DMS114 treated with DMSO at 0.1 percent for 48 hours (cell line): Measurements from ENCODE around the gene COL25A1.

Experiments
- DNase-seq: peaks from one replicate; lab custom pipeline; 2025; ENCODE audit not compliant: unreplicated experiment; lab: John Stamatoyannopoulos, UW

COL25A1 gene

DNA sequence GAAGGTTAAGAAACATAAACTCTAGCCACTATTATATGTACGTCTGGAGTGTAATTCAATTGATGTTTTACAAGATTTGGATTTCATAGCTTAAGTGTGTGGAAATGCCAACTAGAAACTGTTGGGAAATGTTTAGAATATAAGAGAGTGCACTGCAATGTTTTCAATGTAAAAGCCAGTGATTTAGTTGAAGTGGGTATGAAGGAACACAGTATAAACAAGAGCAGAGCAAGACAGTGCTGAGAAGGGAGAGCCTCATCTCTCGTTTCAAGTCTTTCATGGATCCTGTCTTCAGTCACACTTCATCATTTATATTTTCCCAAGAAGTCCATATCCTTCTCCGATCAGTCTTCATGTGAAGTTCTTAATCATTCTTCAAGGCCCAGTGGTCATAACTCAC, 375.7 kb downstream of the COL25A1 start:
- no peak for DNase-seq

DNA sequence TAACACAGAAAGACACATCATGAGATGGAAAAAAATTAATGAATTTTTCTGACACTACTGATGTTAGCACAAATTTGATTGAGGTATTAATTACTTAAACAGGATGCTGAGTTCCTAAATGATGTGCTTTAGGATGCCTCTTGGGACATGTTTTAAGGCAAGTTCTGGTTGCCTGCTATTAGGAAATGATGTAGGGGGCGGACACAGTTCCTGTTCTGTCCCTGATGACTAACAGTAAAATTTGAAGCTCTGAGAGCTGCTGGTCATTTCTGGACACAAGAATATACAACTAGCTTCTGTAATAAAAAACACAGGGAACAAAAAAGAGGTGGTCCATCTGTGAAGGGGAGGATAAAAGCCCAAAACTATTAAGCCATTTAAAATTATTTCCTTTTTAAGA, 376.4 kb downstream of the COL25A1 start:
- no peak for DNase-seq

DNA sequence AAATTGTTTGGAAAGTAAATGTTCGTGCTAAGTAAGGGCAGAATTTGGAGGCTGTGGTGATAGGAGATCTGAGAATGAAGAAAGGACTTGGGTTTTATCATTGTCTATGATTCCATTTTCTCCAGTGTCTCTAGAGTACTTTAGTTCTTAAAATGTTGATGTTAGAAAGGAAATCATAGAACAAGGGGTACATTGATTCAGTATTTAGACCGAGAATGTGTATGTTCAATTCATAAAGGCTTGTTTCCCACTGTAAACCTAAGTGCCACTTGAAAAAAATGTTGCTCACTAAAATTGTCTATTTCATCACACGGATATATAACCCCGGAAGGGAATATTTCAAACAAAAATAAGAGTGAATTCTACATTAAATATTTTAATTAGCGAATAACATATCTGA, 380.3 kb downstream of the COL25A1 start:
- DNase-seq = no peak

DNA sequence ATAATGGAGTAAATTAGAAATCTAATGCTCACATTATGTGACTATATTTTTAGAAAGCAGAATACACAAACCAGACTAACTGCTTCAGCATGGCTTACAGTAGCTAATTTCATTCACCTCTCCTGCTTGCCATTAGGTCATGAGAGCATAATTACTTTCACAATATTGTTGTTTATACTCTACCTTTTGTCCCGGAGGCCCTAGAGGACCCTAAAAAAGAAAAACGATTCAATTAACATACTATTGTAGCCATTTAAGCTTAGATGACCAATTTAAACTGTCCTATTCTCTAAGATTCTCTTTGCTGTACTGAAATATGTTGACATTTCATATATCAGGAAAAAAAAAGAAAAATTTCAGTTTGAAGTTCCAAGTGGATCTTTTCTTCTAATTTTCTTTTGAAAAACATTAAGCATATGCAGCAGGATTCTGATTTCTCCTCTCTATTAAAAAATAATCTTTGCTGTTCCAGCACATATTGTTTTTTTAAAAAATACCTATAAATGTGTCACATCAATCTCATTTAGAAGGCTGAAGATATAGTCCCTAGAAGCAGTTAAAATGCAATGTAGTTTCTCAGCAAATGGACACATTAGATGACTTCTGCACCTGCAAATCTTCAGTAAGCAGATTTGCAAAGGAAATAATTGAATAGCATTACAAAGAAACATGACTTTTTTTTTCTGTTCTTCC, 381.9 kb downstream of the COL25A1 start:
- DNase-seq = no peak

DNA sequence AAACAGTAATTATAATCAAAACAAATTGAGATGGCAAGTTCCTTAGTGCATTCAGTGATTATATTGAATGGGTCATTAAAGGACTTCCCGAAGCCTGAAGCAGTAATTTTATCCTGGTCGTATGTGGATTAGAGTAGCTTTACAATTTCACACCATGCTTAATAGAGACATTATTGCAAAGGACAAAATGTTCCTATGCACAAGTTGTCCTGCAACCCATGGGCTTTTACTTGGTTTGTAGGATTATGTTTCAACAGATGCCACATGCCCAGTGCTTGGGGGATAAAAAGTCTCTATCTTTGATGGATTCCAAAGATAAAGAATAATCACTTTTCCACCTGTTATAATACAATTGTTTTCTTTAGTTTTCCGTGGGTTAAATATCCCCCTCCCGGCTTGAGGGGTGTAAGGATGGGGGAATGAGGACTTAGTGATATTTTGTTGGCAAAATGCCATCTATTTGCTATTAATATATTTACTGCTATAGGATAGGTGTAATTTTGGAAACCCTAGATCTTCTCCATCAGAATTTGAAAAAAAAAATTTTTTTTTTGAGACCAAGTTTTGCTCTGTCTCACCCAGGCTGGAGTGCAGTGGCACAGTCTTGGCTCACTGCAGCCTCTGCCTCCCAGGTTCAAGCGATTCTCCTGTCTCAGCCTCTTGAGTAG, 383.1 kb downstream of the COL25A1 start:
- DNase-seq = no peak

DNA sequence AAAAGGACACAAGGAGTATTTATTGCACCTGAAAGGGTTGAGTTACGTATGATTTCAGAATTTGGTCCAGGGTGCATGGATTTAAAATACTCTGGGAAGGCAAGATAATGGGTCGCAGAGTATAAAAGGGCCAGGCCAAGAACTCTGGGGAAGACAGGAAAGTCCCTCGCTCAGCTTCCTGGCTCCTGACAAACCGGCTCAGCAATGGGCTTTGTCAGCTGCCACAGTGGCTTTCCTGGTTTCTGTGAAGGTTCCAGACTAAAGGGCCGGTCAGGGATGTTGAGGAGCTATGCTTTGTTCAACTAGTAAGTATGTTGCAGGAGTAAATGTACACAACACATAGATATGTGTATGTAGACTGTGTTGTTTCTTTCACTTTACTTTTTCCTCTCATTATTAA, 385.2 kb downstream of the COL25A1 start:
- no peak for DNase-seq

DNA sequence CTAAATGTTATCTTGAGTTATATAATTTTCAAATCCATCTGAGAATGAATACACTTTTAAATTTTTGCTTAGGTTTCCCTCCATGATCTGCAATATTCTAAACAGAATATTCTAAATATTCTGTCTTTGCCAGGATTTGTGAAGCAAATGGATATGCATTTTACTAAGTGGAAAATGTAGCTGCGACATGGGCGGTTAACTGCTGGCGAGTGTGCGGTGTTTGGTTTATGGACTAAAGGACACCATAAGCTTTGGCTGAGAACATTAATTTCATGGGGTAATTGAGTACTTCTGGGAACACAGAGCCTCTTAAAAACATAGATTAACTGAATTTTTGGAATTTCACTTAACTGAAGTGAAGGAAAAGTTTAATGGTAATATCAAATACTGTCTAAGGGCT, 385.8 kb downstream of the COL25A1 start:
- DNase-seq = no peak

DNA sequence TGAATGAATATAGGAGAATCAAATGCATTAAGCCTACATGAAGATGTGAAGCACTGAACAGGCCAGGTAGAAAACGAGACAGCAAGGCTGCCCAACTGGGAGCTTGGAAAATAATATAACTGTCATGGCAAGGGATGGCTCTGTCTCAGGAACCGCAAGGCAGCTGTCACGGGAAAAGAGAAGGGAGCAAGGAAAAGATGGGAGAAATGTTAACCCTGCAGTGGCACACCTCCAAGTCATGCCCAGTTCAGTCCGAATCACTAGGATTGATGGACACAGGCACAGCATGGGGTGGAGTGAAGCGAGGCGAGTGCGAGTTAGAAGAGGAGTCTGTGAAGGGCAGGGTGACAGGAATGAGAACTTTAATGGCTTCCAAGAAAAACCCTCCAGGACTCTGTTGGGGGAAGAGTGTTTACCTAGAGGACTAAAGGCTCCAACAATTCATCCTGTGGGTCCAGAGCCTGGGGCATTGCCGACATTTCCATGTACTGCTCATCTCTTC, 395.5 kb downstream of the COL25A1 start:
- no peak for DNase-seq

DNA sequence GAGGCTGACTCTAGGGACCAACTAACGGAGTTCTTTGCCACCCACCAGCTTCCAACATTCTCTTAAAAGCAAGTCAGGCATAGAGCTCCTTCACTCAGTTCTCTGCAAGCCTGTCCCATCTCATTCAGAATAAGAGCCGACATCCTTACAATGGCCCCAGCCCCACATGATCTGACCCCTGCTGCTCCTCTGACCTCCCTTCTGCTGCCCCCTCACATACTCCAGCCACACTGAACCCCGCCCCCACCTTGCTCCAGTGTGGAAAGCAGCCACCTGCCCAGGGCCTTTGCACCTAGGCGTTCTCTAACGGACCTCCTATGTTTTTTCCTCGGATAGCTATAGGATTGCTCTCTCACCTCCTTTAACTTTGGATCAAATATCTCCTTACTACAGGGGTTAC, 396.5 kb downstream of the COL25A1 start:
- no peak for DNase-seq

DNA sequence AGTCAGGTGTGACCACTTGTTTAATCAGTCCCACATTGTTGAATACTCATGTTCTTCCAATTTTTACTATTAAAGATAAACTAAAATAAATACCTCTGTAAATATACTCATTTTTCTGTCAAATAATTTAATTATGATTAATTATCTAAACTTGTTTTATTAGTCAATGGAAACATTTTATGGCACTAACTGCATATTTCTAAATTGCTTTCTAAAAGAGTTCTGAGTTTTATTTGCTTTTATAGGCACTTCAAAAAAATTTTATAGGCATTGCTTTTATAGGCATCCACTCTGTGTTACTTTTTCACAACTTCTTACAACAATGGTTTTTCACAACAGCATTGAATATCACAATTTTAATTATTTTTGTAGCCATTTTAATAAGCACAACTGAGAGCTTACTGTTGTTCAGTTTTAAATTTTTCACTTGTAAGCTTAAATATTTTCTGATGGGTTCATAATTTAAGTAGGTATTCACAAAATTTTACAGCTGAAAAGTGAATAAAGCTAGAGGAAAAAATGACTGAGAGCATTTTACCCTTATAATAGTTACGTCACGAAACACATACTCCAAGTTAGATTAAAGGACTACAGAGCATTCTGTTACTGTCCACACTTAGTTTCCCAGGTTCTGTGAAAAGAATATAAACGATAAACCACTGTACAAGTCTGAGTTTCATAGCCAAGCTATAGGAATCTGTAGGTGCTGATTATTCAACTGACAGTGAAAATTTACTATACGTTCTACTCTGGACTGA, 398.8 kb downstream of the COL25A1 start:
- no peak for DNase-seq

DNA sequence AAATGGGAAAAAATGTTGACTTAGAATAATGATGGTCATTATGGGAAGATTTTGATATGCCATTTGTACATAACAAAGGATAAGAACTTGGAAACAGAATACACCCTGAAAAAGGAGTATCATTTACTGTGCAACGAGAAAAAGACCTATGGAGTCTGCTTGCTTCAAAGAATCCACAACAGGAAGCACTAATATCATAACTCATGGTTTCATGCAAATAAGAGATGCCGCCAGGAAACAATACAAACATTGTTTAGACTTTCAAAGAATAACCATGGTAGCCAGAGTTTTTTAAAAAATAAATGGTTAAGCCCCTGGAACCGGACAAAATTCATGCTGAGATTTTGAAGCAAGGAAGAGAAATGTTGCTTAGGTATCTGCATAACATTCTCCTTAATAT, 399.7 kb downstream of the COL25A1 start:
- no peak for DNase-seq

DNA sequence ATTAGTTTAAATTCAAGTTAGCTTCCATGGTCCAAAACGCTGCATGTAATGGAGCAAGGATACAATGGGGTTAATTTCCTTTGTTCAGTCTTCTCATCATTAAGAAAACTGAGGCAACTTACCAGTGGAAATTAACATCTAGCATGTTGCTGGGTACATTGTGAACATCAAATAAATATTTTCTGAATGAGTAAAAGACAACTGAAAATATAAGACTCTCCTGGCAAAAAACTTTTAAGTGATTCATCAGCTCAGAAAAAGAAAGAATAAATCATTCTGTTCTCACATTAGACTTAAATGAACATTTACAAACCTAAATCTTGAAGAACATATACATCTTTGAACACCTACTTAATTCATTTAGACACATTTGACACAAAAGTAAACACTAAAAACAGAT, 401.2 kb downstream of the COL25A1 start:
- DNase-seq = no peak

DNA sequence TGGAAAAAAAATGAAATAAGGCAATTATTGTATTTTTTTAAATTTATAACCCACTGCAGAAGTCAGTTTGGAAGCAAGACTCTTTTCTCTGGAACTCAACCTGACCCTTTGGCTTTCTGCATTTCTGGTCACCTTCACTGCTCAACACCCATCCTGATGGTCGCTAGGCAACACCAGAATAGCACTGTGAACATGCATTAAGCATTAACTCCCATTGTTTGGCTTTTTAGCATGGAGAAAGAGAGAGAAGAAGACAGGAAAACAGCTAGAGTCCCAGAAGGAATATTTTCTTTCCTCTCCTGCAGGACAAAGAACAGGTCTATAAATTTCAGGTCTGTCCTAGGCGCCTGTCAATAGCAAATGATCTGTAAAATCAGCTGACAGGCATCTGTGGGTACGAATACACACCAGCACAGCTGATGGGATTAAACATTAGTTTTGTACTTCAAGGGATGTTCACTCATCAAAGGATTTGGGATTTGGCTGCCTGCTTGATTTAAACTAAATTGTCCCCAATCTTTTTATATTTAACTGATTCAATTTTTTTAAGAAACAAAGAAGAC, 402.4 kb downstream of the COL25A1 start:
- DNase-seq = no peak

DNA sequence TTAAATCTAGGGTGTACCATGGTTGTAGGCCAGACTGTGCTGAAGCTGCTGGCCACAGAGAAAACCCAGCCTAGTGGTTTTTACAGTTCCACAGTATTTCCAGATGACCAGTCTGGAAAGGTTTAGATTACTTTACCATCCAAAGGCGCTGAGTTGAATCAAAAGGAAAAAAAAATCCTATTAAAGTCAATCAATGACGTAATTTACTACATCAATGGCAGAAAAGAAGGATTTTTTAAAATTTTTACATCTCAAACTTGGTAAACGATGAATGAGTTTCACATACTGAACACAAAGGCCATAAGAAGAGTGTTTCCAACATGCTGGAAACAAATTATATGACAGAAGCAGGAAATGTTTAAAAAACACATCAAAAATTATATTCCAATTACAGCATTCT, 409.0 kb downstream of the COL25A1 start:
- DNase-seq = no peak

DNA sequence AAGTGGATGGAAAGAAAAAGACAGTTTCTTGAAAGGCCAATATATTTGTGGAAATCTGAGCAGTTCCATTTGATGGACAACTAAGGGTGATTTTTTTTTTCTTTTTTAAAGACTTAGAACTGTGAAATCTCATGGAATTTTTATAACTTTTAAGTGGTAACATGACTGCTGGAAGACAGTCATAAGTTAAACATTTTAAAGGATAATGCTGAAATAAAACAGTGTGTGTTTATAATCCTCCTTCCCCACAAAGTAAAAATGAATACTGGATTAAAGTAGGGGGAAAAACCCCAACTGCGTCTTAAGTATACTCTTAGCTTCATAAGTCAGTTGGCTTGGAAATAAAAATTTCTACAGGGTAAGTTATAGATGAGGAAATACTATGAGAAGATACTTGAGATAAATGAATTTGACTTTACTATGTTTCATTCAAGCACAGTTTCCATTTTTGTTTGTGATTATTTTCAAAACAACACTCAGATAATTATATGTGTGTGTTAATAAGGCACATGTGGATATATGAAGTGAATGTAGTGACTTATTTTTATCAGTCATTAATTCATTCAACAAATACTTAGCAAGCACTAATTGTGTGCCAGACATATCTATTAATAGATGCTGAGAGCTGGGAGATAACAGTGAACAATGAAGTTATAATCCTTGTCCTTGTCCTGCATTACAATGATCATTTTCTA, 410.4 kb downstream of the COL25A1 start:
- DNase-seq = no peak

DNA sequence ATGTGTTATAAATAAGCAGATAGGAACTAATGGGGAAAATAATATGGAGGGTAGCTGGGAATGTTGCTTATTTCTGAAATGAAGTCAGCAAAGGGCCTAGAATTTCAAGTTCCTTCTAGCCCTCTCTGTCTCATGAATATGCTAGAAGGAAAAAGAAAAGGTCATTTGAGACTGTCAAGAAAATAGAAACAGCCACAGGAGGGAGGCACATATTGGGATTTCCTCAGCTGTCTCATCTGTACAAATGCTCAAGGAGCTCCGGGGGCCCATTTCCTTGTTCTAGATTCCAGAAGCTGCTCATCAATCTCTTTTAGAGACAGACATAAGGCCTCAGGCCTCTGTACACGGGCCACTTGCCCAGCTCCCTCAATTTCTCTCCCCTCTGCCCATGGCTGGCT, 412.0 kb downstream of the COL25A1 start:
- no peak for DNase-seq

DNA sequence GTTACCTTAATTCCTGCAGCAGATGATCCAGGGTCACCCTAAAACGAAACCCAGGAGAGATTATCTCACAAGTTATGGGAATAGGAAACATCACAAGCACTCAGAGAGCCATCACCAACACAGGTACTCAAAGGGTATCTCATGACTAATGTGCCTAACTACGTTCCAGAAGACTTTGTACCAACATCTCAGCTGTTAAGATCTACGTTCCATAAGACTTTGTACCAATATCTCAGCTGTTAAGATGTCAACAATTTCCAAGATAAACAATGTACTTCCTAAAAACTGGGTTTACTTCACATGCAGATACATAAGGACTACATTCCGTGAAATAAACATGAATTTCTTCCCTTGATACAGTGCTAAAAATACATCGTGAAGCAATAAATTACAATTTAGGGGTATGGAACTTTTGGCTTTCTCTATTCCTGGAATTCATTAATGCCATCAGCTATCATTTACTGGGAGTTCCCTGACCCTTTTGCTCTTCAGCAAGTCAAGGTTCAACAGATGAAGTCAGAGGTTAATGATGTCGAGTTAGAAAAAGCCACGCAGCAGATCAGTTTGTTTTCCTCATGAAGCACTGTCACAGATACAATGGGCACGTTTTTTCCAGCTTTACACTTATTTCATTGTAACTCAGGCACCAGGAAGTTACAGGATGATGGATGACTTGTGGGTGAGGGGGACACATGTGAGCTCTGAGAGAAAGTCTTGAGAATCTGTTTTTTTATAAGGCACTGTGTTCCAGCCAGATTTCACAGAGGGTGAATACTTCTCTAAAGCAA, 412.6 kb downstream of the COL25A1 start:
- no peak for DNase-seq

DNA sequence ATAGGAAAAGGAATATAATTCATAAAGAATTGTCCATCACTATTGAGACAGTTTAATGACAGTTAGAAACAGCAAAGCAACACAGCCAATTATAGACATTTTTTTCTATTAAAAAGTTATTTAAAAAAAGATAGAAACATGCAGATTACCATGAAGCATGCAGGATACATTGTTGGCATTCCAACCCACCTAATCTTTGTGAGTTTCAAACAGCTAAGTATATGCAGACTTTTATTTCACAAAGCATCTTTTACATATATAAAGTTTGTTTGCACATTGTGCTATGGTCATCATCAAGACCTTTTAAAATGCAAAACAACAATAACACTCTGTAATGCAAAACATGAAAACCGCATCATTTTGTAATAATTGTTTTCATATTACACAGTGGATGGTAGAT, 413.7 kb downstream of the COL25A1 start:
- DNase-seq = no peak

DNA sequence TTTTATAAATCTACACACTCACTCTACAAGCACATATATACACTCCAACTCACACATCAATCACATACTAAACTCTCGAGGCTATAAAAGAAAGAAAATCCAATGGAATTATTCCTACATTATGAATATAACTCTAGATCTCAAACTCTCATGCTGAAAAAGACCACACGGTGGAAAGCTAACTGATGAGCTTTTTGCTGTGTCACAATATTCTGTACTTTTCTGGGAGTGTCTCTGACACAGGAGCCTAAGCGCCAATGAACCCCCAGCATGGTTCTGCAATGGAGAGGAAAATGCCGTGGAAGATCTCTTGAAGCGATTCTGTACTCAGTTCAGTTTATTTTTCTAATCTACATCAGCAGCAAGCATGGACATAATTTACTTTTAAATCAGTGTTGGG, 415.4 kb downstream of the COL25A1 start:
- DNase-seq = no peak

DNA sequence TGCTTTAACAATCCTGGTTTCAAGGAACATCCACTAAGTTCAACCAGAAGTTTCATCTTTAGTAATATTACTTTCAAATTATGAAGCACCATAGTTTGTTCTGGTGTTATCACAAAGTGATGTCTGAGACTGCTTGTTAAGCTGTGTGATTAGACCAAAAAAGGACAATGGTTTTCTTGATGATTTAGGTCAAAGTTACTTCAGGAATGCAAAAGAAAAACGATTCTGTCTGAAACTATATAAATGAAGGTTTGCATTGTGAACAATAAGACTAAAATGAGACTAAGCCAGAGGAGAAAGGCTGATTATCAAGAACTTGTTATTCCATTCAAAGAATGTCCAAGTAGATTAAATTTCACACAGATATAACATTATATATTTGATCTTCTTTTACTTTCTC, 417.2 kb downstream of the COL25A1 start:
- DNase-seq = no peak
